ENCODE results near the gene CRIM1. TPM values are rescaled to one million over a fixed set of nuclear protein-coding genes. Genes with fewer than 3 reads are reported as not detected.

Gene CRIM1
- total RNA-seq, 4 donors from 2014 or later: 140 to 429 (median 201) TPM

DNA sequence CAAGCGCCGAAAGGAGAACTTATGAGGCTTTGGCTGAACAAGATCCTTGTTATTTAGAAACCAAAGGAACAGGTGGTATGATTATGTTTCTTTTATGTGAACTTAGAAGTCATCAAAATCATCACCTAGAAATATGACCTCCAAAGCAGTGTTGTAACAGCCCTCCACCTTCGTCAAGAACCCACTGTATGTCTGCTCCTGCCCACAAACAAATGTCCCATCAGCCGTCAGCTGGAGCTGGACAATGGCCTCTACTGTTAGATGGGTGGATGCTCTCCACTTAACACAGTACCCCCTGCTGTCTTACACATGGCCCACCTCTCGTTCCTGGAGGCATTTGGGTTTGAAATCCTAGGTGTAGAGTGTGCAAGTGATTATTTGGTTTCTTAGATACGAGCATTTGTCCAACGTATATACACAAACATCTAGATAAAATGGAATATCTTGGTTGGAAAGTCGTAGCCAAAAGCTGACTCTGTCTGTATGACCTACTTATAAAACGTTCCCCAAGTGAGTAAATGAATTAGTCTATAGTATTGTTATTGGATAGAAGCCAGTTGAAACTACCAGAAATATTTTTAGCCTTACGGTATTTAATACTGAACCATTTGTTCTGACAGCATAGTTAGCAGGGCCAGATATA lies 113.0 kb downstream of the CRIM1 start:
- H3K4me3 ChIP-seq: no peak overlapping the region
- peak overlapping the region; percentile 34 to 56 (median 54) for H3K27ac ChIP-seq (replicated peaks in 1 of 4)
- TF ChIP-seq POLR2A (IDR thresholded peaks at IDR 0.05; ENCODE audit: low read depth) (no peak), CTCF (IDR thresholded peaks at IDR 0.05) (no peak), POLR2AphosphoS5 (IDR thresholded peaks at IDR 0.05) (no peak), EP300 (IDR thresholded peaks at IDR 0.05) (no peak)
- no peaks in the 10 kb centered on the region for H3K9me3 ChIP-seq
- WGBS: 56% methylated on average over 10 of the region's 10 CpGs
- peaks cover 0 to 40% (median 25%) of the 10 kb centered on the region in 4 donors for H3K36me3 ChIP-seq
- intact Hi-C loops (cut with DNase I): no loop called here
- H3K27me3 ChIP-seq: no peaks in the 10 kb centered on the region
- peaks cover 10 to 37% (median 34%) of the 10 kb centered on the region in 4 donors for H3K4me1 ChIP-seq
- peak; percentile 47 for DNase-seq (ENCODE audit: extremely low spot score)

GRCh38 chr2:36469106-36469477 lies 113.5 kb downstream of the CRIM1 start:
- Histone ChIP-seq H3K9me3 (no peaks in the 10 kb centered on the region), H3K27ac (replicated peaks in 1 of 4) (peak overlapping the region; percentile 34 to 56 (median 54)), H3K27me3 (no peaks in the 10 kb centered on the region), H3K36me3 (peaks cover 0 to 37% (median 22%) of the 10 kb centered on the region in 4 donors), H3K4me1 (peaks cover 10 to 36% (median 33%) of the 10 kb centered on the region in 4 donors), H3K4me3 (no peak overlapping the region)
- intact Hi-C loops (cut with DNase I): no loop called here
- DNase-seq (ENCODE audit: extremely low spot score): peak; percentile 72
- TF ChIP-seq CTCF (IDR thresholded peaks at IDR 0.05) (no peak), POLR2AphosphoS5 (IDR thresholded peaks at IDR 0.05) (no peak), POLR2A (IDR thresholded peaks at IDR 0.05; ENCODE audit: low read depth) (no peak), EP300 (IDR thresholded peaks at IDR 0.05) (no peak)
- 78% methylated on average over 1 of the region's 1 CpG for WGBS

- peak overlapping the region; percentile 34 to 56 (median 54) for H3K27ac ChIP-seq (replicated peaks in 1 of 4)
- intact Hi-C loops (cut with DNase I): no loop called here
Measured at GRCh38 chr2:36469710-36470109, 114.1 kb downstream of the CRIM1 start.

DNA sequence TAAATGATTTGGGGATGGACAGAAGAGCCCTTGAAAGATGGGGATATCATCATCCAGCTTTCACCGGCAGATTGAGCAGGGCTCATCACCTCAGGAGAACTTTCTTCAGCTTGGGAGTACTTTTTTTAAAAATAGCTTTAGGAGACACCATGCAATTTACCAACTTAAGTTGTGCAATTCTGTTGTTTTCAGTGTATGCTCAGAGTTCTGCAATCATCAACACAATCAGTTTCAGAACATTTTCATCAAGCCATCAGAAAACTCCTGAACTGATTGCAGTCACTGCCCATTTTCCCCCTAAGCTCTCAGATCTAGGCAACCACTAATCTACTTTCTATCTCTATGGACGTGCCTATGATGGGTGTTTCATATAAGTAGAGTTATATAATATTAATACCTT lies 117.7 kb downstream of the CRIM1 start:
- peaks cover 7 to 18% (median 13%) of the 10 kb centered on the region in 4 donors for H3K36me3 ChIP-seq
- intact Hi-C loops (cut with DNase I): no loop called here
- H3K4me1 ChIP-seq: peaks cover 15 to 37% (median 34%) of the 10 kb centered on the region in 4 donors
- peaks cover 0 to 13% (median 2%) of the 10 kb centered on the region in 4 donors for H3K9me3 ChIP-seq
- H3K27me3 ChIP-seq: no peaks in the 10 kb centered on the region
- no peak for TF ChIP-seq CTCF (IDR thresholded peaks at IDR 0.05)
- TF ChIP-seq POLR2AphosphoS5 (IDR thresholded peaks at IDR 0.05): no peak
- no peak for TF ChIP-seq POLR2A (IDR thresholded peaks at IDR 0.05; ENCODE audit: low read depth)
- no peak for TF ChIP-seq EP300 (IDR thresholded peaks at IDR 0.05)
- H3K4me3 ChIP-seq: no peak overlapping the region
- DNase-seq (ENCODE audit: extremely low spot score): no peak
- no peak overlapping the region for H3K27ac ChIP-seq (replicated peaks in 1 of 4)
- 80% methylated on average over 2 of the region's 2 CpGs for WGBS

More at GRCh38 chr2:36469710-36470109, 114.1 kb downstream of the CRIM1 start:
- H3K4me1 ChIP-seq: peaks cover 10 to 36% (median 33%) of the 10 kb centered on the region in 4 donors
- peaks cover 0 to 31% (median 15%) of the 10 kb centered on the region in 4 donors for H3K36me3 ChIP-seq
- H3K4me3 ChIP-seq: no peak overlapping the region
- peaks cover 0 to under 1% (median 0%) of the 10 kb centered on the region in 4 donors for H3K9me3 ChIP-seq
- no peak for DNase-seq (ENCODE audit: extremely low spot score)
- TF ChIP-seq EP300 (IDR thresholded peaks at IDR 0.05): no peak
- TF ChIP-seq POLR2A (IDR thresholded peaks at IDR 0.05; ENCODE audit: low read depth): no peak
- TF ChIP-seq CTCF (IDR thresholded peaks at IDR 0.05): no peak
- no peak for TF ChIP-seq POLR2AphosphoS5 (IDR thresholded peaks at IDR 0.05)
- no peaks in the 10 kb centered on the region for H3K27me3 ChIP-seq
- WGBS: 51% methylated on average over 3 of the region's 3 CpGs
